Keratinocyte (primary cell): ENCODE measurements around the gene TNIK.

Experiments
- EZH2 ChIP-seq: IDR thresholded peaks from one replicate; pipeline ENCODE4 v1.6.1; 2012; ENCODE audit warnings: inconsistent platforms, mild to moderate bottlenecking, low read length, moderate library complexity
- TF ChIP-seq, protein P1 (sequence below), 3 experiments: IDR thresholded peaks in 1 of 3; conservative IDR thresholded peaks in 1 of 3; optimal IDR thresholded peaks in 1 of 3; 2 replicates in 2 of 3; 3 replicates in 1 of 3; pipeline versions ENCODE3 to v1.5.1; 2011; ENCODE audit warnings: low read length in 3 of 3, mild to moderate bottlenecking in 3 of 3, moderate library complexity in 2 of 3, control low read depth in 1 of 3, inconsistent platforms in 1 of 3; ENCODE audit not compliant: insufficient read depth in 2 of 3; ENCODE audit errors: extremely low read depth in 1 of 3

DNA sequence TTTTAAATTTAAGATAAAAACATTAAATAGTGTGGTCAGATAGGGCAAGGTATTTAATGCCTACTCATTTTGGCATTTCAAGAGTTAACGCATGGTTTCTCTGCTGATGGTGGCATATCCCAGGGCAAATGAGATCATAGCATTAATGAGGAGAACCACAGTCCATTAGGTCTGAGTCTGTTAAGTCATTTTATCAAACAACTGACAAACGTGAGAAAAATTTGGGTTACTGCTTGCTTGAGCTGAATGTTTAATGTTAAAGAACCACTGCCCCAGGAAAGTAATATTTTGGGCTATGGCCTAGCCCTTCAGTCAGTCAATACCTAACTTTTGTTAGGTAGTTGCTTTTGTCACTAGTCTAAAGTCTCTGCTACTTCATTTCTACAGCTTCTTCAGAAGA, 395.7 kb downstream of the TNIK start:
- TF ChIP-seq, protein P1, sequence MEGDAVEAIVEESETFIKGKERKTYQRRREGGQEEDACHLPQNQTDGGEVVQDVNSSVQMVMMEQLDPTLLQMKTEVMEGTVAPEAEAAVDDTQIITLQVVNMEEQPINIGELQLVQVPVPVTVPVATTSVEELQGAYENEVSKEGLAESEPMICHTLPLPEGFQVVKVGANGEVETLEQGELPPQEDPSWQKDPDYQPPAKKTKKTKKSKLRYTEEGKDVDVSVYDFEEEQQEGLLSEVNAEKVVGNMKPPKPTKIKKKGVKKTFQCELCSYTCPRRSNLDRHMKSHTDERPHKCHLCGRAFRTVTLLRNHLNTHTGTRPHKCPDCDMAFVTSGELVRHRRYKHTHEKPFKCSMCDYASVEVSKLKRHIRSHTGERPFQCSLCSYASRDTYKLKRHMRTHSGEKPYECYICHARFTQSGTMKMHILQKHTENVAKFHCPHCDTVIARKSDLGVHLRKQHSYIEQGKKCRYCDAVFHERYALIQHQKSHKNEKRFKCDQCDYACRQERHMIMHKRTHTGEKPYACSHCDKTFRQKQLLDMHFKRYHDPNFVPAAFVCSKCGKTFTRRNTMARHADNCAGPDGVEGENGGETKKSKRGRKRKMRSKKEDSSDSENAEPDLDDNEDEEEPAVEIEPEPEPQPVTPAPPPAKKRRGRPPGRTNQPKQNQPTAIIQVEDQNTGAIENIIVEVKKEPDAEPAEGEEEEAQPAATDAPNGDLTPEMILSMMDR (optimal IDR thresholded peaks at IDR 0.05 in 1 of 3, IDR thresholded peaks at IDR 0.05 in 1 of 3, conservative IDR thresholded peaks at IDR 0.05 in 1 of 3; ENCODE audit: extremely low read depth in 1 of 3, insufficient read depth in 2 of 3, low read length in 3 of 3): no peak
- no peak for TF ChIP-seq EZH2
